ENCODE data around the gene GANAB. TPM values are rescaled to one million over a fixed set of nuclear protein-coding genes. Genes with fewer than 3 reads are reported as not detected.

GANAB gene
- total and polyA plus RNA-seq, 2 of the 13 experiments (the other 11 are each of a cell fraction or from before 2014, with no cell fraction given) = 99.5 to 234 TPM

DNA sequence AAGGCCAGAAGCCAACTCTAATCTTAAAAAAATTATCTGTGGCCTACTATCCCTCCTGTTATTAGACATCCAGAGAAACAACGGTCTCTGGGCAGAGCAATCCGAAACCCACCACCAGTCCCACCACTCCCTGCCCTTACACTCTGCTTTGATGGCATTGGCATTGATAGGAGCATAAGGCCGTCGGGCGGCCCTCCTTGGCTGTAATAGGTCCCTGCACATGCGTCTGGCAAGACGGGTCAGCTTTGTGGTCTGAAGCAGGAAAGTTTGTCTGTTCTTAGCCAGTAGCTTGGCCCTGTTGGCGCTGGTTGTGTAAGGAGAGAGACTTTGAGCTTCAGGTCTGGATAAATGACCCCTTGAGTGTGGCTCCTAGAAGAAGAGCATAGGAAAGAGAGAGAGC lies 51.3 kb downstream of the GANAB start:
- DNase-seq (ENCODE audit: low spot score) (no peak), FAIRE-seq (no peak), ATAC-seq (no peak)
- no peak overlapping the region for H3K4me3 ChIP-seq (replicated peaks in 1 of 3; ENCODE audit: insufficient read depth in 1 of 3, low read depth in 2 of 3, low read length in 3 of 3)
- in situ Hi-C loops (cut with HindIII; ENCODE audit: extremely low pct_ligation_motif_present, low pct_unique_long_range_greater_than_20kb) (no loop called here), intact Hi-C loops (cut with micrococcal nuclease; ENCODE audit: unreplicated experiment) (no loop called here)
- no peaks in the 10 kb centered on the region; a peak in 1 of 5 replicates for H3K27me3 ChIP-seq (ENCODE audit: control insufficient read depth in 1 of 2, insufficient read depth in 2 of 2, low read length in 2 of 2)
- peaks cover 37% of the 10 kb centered on the region for H3K4me1 ChIP-seq (ENCODE audit: insufficient read depth, low read length)
- H3K9me3 ChIP-seq (ENCODE audit: low read length) = no peaks in the 10 kb centered on the region
- BruUV-seq (replicated peaks) = no TSS peak
- H2AFZ ChIP-seq (ENCODE audit: low read length) = no peak overlapping the region
- peaks cover 28% of the 10 kb centered on the region for H3K79me2 ChIP-seq (ENCODE audit: insufficient read depth, low read length)
- ChIA-PET POLR2A (interaction anchor here (1.9 kb wide), 1 partner anchor 17 kb away, joined by 5 read pairs; no protein-coding TSS in a partner anchor), CTCF (ENCODE audit: low intra/inter-chr PET ratio, low total read pairs) (no interaction called here)
- 97% methylated on average over 8 of the region's 8 CpGs for WGBS (ENCODE audit: low lambda C conversion rate)
- no peak overlapping the region for H3K27ac ChIP-seq (ENCODE audit: extremely low read length, insufficient read depth, low read length)
- no peaks in the 10 kb centered on the region for H4K20me1 ChIP-seq (ENCODE audit: insufficient read depth, low read length)
- TF ChIP-seq ZNF589 (CRISPR knock-in tag; conservative IDR thresholded peaks at IDR 0.05) (no peak), SNAPC2 (CRISPR knock-in tag; IDR thresholded peaks at IDR 0.05) (no peak), ETV5 (CRISPR knock-in tag; IDR thresholded peaks at IDR 0.05; ENCODE audit: borderline replicate concordance) (no peak), ZNF432 (CRISPR knock-in tag; IDR thresholded peaks at IDR 0.05; ENCODE audit: borderline replicate concordance) (no peak), DNMT3B (CRISPR knock-in tag; conservative IDR thresholded peaks at IDR 0.05) (no peak), GZF1 (CRISPR knock-in tag; IDR thresholded peaks at IDR 0.05) (no peak), ZNF12 (CRISPR knock-in tag; IDR thresholded peaks at IDR 0.05) (no peak), ZFY (CRISPR knock-in tag; IDR thresholded peaks at IDR 0.05) (no peak), MIER3 (CRISPR knock-in tag; IDR thresholded peaks at IDR 0.05; ENCODE audit: borderline replicate concordance) (no peak), ARNT (IDR thresholded peaks at IDR 0.05) (no peak), ZNF709 (CRISPR knock-in tag; IDR thresholded peaks at IDR 0.05) (no peak)
- TF ChIP-seq, protein P1, sequence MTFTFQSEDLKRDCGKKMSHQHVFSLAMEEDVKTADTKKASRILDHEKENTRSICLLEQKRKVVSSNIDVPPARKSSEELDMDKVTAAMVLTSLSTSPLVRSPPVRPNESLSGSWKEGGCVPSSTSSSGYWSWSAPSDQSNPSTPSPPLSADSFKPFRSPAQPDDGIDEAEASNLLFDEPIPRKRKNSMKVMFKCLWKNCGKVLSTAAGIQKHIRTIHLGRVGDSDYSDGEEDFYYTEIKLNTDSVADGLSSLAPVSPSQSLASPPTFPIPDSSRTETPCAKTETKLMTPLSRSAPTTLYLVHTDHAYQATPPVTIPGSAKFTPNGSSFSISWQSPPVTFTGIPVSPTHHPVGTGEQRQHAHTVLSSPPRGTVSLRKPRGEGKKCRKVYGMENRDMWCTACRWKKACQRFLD (CRISPR knock-in tag; IDR thresholded peaks at IDR 0.05; ENCODE audit: borderline replicate concordance) = no peak
- TF ChIP-seq, protein P2, sequence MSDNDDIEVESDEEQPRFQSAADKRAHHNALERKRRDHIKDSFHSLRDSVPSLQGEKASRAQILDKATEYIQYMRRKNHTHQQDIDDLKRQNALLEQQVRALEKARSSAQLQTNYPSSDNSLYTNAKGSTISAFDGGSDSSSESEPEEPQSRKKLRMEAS (IDR thresholded peaks at IDR 0.05) = no peak
- H3K9ac ChIP-seq (ENCODE audit: insufficient read depth, low read depth, low read length) = no peak overlapping the region
- H3K4me2 ChIP-seq (ENCODE audit: low read depth, low read length) = no peak overlapping the region
- H3K36me3 ChIP-seq (replicated peaks in 1 of 2; ENCODE audit: control insufficient read depth in 1 of 2, insufficient read depth in 2 of 2, low read length in 2 of 2) = peaks cover 29 to 42% of the 10 kb centered on the region in 2 experiments
